Measurements from ENCODE around the gene WDR4.
"Not testable (repeated sequence)": the region's sequence is repeated elsewhere in the genome, so short reads cannot be mapped to it uniquely, and the experiment has no call there.

The WDR4 gene, protein sequence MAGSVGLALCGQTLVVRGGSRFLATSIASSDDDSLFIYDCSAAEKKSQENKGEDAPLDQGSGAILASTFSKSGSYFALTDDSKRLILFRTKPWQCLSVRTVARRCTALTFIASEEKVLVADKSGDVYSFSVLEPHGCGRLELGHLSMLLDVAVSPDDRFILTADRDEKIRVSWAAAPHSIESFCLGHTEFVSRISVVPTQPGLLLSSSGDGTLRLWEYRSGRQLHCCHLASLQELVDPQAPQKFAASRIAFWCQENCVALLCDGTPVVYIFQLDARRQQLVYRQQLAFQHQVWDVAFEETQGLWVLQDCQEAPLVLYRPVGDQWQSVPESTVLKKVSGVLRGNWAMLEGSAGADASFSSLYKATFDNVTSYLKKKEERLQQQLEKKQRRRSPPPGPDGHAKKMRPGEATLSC

DNA sequence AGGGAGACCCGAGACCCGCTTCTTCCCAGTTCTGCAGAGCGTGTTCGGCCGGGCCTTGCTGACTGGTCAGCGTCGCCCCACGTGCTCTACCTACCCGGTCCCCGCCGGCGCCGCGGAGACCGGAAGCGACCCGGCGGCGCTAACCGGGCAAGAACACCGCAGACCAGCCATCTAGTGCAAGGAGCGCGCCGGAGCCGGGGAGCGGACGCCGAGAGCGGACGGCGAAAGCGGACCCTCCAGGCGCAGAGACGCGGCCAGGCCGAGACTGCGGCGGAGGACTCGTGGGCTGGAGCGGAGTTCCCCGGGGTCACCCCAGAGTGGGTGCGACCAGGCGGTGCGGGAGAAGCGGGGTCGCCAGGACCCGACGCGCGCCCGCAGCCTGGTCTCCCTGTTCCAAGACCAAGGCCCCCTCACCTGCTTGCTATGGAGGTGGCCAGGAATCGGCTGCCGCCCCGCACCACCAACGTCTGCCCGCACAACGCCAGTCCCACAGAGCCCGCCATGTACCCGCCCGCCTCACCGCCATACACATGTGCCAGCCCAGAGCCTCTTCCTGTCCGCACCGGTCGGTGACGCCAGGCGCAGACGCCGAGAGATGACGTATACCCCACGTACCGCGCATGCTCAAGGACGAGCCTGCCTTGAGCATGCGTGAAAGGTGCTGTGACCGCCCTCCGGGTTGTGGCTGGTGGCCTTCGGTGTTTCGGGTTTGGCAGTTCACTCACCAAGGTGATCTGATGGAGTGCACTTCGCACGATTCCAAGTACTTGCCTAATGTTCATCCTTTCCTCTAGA lies at the start of gene WDR4:
TSS of gene WDR4 (minus strand) at position 547 of the 795 bp plus-strand sequence. CDS start at position 503, 44 bp downstream.
- peak; percentile 95 for DNase-seq (ENCODE audit: low spot score)

DNA sequence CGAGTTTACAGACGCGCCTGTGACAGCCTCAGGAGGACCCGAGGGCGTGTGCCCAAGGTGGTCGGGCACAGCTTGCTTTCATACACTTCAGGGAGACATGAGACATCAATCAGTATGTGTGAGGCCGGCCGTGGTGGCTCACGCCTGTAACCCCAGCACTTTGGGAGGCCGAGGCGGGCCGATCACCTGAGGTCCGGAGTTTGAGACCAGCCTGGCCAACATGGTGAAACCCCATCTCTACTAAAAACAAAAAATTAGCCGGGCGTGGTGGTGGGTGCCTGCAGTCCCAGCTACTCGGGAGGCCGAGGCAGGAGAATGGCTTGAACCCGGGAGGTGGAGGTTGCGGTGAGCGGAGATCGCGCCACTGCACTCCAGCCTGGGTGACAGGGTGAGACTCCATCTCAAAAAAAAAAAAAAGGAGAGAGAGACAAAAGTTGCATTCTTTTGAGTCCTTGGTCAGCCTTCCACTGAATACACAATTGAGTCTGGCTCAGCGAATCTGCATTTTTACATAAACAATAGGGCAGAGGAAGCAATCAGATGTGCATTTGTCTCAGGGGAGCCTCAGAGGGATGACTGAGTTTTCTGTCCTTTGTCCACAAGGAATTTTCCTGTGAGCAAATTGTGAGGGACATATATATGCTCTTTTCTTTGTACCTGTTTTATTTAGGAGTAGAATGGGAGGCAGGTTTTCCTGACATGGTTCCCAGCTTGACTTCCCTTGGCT lies 48.3 kb upstream of the WDR4 start:
- DNase-seq (ENCODE audit: low spot score), result peak; percentile 87

DNA sequence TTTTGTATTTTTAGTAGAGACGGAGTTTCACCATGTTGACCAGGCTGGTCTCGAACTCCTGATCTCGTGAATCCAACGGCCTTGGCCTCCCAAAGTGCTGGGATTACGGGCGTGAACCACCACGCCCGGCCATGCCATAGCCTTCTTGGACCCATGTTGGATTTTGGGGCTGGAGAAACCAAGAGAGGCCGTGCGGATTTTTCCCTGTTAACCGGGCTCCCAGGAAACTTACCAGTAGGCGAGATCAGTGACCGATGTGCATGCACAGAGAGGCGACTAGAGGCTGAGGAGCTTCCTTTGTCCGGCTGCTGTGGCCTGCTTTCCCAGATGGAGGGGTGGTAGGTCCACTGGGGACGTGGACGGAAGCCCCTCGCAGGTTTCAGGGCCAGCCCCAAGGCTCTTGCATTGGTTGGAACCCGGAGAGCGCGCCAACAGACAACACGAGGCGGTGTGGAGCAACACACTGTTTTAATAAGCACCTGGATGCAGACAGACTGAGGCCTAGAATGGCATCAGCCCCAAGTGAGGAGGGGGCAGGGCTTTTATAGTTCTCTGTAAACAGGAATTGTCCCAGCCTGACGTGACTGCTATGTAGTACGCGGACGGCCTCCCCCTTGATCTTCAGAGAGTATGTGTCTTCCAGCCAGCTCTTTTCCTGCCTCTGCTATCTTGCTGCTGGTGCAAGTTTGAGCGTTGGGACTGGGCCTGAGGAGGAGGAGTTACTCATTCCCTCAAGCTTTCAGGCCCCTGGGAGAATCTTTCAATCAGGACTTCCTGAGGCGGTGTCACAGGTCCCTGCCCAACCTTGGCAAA lies 46.0 kb upstream of the WDR4 start, which contains the start of gene ERVH48-1:
TSS of gene ERVH48-1 (minus strand) at position 517 of the 813 bp plus-strand sequence. CDS start 6,624 bp downstream, outside the sequence.
- no peak for DNase-seq (ENCODE audit: low spot score)

DNA sequence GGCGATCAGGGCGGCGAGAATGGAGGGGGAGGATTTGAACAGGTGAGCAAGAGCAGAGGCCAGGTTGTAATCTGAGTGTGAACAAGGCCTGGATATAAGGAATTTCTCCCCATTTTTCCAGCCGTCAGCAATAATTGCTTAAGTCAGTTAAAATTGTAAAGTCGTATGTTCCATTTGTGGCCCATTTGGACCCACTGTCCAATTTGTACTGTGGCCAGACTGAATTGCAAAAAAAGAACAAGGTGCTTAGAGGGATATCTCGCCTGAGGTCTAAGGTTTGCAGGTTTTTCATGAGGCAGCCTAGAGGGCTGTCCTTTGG lies 45.1 kb upstream of the WDR4 start:
- DNase-seq (ENCODE audit: low spot score), result no peak

DNA sequence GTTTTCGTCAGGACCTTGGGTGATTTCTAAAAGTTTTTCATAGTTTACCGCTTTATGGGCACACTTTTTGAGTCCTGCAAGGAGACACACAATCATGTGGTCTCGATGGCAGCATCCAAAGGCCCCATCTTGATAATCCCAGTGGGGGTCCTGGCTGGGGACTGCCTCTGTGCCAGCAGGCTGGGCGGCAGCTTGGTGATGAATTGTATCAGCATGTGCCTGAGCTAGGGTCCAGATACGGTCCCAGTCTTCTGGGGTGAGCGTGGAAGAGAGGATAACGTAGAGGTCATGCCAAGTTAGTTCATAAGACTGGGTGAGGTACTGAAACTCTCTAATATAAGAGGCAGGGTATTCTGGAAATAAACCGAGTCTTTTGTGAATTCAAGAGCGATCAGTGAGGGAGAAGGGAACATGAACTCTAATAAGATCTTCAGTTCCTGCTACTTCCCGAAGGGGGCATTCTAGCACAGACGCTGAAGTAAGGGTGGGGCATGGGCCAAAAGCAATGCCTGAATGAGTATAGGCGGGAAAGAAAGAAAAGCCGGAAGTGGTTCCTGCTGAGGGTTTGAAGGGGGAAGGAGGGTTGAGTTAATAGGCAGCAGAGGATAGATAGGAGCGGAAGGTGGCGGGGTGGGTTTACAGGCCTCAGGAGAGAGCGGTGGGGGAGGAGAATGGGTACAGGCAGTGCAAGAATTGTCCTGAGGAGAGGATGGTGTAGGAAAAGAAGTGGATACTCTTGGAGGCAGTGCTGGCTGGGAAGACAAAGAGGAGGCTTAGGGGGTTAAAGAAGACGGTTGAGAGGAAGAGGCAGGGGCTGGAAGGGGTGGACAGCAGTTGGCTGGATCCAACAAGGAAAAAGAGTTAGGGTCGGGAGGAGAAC lies 44.5 kb upstream of the WDR4 start:
- DNase-seq (ENCODE audit: low spot score), result peak; percentile 85

DNA sequence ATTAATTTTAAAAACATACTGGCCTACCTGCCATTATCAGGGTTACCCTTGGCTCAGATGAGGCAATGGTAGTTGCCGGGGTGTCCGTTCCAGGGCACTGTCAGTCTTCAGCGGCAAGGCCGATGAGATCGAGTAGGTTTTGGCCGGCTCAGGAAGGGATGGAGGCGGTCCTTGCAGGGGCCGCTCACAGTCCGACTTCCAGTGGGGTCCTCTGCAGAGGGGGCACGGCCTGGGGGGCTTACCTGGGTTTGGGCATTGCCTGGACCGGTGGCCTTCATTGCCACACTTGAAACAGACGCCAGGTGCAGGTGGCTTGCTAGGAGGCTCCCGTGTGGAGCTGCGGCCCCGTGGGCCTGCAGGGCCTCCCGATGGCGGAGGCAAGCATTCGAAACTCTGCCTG lies 43.6 kb upstream of the WDR4 start:
- no peak for DNase-seq (ENCODE audit: low spot score)

DNA sequence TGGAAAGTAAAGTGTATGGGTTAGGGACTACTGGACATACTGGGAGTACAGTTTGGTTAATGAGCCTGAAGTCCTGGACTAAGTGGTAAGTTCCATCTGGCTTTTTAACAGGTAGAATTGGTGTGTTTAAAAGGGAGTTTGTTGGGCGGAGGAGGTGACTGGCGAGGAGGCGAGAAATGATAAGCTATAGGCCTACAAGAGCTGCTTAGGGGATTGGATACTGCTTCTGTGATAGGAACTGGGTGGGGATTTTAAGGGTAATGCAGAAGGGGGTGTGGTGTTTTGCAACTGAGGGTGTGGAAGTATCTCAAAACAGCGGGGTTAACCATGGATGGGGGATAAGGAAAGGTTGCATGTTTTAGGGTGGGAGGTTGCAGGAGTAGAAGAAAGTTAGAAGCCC lies 42.6 kb upstream of the WDR4 start:
- no peak for DNase-seq (ENCODE audit: low spot score)

DNA sequence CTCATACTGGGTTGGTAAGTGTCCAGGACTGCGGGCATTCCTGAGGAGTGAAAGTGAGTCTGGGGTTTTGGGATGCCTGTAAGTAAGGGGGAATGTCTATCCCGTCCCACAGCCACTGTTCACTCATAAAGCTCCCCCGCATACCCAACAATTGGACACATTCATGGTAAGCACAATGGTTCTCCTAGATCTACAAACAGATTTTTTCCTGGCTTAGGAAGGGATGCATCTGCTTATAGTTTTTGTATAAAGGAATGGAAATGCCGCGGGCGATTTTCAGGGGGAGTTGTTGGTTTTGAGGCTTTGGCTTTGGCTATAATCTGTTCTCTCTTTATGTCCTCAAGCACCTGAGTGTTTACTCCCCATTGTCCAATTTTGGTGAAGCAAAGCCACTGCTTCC lies 39.0 kb upstream of the WDR4 start:
- DNase-seq (ENCODE audit: low spot score), result no peak

DNA sequence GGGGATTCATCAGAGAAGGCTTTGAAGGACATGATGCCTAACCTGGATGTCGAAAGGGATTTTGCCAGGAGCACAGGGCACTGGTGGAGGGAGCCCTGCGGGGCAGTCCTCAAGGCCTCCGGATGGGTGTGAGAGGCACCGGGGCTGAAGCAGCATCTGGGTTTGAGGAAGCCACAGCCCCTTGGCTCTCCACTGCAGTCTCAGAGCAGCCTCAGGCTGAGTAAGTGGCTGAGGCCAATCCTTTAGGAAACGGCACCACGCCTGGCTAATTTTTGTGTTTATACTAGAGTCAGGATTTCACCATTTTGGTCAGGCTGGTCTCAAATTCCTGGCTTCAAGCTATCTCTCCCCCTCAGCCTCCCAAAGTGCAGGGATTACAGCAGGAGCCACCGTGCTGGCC lies 34.1 kb upstream of the WDR4 start:
- no peak for DNase-seq (ENCODE audit: low spot score)

DNA sequence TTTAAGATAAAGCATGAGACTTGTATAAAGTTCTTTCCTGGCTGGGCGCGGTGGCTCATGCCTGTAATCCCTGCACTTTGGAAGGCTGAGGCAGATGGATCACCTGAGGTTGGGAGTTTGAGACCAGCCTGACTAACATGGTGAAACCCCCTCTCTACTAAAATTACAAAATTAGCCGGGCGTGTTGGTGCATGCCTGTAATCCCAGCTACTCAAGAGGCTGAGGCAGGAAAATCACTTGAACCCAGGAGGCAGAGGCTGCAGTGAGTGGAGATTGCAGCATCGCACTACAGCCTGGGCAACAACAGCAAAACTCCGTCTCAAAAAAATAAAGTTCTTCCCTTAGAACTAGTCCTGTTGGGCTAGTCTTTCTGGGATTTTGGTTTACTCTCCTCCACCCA lies 32.6 kb upstream of the WDR4 start:
- DNase-seq (ENCODE audit: low spot score), result not testable (repeated sequence)

DNA sequence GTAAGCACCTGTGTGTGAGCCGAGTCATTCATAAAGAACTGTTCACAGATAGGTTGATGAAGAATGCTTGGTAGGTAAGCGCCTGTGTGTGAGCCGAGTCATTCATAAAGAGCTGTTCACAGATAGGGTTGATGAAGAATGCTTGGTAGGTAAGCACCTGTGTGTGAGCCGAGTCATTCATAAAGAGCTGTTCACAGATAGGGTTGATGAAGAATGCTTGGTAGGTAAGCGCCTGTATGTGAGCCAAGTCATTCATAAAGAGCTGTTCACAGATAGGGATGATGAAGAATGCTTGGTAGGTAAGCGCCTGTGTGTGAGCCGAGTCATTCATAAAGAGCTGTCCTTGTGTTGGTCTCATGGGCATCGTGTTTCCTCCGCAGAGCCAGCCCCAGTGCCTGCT lies 29.1 kb upstream of the WDR4 start:
- not testable (repeated sequence) for DNase-seq (ENCODE audit: low spot score)

DNA sequence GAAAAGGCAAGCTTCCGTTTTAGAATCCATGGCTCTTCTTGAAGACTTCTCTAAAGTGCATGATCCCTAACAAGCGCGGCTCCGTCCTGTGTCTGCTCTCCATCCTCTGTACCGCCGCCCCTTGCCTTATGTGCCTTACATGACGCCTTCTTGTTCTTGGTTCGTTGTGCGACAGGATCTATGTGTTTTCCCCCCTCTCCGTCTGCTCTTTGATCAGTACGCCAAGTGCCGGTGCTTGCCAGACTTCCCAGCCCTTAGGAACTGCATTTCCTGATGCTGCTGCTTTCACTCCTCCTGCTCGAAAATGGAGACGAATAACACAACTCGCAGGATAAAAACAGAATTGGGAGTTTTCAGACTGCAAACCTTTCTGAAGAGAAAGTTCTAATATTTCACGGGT lies 26.9 kb upstream of the WDR4 start:
- DNase-seq (ENCODE audit: low spot score), result no peak

DNA sequence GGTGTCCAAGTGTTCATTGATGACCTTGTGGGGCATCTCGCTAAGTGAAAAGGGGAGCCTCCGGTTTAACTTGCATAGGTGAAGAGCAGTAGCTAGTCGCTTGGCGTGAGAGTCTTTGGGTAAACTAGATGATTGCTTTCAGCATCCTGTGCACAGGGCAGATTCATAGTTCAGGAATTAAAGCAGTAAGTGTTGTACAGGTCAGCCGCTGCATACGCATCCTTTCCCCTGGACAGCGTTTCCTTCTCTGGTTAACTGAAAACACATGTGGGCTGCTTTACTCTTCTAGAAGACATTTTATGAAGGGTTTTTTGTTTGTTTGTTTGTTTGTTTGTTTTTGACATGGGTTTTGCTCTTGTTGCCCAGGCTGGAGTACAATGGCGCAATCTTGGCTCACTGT lies 25.9 kb upstream of the WDR4 start:
- no peak for DNase-seq (ENCODE audit: low spot score)

DNA sequence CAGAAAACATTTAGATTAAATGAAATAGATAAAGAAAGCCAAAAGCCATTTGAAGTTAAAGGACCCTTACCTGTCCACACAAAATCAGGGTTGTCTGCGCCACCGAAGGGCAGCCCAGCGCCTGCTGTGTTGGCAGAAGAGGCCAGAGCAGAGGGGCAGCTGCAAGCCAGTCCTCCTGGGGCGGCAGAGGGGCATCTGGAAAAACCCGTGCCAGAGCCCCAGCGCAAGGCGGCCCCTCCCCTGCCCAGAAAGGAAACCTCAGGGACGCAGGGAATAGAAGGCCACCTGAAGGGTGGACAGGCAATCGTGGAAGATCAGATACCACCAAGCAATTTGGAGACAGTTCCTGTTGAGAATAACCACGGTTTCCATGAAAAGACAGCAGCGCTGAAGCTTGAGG lies 24.5 kb upstream of the WDR4 start:
- no peak for DNase-seq (ENCODE audit: low spot score)

DNA sequence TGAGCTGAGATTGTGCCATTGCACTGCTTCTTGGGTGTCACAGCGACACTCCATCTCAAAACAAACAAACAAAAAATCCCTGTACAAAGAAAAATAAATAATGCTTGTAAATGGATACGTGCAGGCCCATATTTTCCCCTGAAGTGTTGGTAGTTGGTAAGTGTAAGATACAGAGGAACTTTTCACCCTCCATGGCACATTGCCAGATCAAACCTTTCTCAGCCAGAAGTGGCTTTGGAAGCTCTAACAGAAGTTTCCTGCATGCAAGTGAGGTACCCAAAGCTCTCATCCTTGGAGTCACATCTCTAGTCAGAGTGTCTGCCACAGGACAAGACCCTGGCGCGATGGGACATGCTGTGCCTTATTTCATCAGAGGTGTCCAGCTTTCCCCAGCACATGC lies 21.1 kb upstream of the WDR4 start:
- DNase-seq (ENCODE audit: low spot score), result no peak

DNA sequence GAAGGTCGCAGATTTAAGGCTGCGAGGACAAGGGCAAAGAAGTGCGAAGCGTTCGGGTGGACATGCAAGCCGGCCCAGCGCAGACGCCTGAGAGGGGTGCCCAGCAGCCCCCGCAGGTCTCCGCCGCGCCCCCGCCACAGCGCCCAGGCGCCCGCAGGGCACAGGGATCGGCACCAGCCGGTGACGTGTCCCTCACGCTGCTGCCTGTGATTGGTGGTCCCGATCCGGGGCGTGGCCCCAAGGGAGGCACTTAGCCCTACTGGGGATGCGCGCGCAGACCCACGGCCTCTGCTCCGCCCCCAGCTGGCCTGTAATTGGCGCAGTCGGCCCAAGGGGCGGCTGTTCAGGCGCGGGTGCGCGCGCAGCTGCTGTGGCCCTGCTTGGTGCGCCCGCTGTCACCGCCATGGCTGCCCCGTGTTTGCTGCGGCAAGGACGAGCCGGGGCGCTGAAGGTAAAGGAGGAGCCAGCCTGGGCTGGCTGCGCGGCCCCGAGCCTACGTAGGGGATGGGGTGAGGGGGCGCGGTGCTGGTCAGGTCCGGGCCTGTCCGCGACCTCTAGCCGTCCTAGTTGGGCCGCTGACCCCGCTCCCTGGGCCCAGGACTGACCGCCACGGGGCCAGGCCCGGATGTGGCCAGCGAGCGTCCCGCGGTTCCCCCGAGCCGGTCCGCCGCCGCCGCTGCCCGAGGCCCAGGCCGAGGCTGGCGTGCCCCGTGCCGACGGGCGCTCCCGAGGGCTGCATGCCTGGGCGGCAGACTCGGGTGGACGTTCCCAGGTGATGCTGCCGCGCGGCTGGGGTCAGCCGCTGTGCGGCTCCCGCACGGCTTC lies 13.8 kb upstream of the WDR4 start, which contains the start of gene NDUFV3:
TSS of gene NDUFV3 (plus strand) at position 379 of the 825 bp plus-strand sequence. CDS start at position 404, 25 bp downstream.
- DNase-seq (ENCODE audit: low spot score), result peak; percentile 99

DNA sequence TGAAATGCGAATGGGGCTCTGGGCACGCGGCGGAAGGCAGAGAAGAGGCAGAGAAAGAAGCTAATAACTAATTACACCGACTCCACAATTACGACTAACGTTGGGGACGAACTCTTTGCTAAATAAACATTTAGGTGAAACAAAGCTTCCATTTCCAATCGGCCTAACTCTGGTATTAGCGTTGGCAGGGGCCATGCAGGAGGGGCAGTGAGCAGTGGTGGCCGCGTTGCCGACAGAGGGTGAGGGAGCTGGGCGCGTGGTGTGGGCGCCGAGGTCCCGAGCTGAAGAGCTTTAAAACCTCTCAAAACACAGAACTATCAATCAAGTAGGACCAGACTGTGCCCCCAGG lies 13.2 kb upstream of the WDR4 start:
- DNase-seq (ENCODE audit: low spot score), result no peak

DNA sequence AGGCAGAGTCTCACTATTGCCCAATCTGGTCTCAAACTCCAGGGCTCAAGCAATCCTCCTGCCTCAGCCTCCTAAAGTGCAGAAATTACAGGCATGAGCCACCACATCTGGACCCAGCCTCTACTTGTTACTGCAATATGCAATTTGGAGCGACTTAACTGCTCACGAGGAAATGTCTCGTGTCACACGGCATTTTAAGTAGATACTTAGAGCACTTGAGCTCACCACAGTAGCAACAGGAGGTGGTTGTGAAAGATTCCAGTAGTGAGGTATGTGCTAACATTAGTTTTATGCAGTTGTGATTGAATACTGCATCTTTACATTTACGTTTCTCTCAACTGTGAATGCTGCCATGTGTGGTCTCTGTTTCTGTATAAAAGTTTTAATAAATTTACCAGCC lies 8.0 kb upstream of the WDR4 start:
- no peak for DNase-seq (ENCODE audit: low spot score)

DNA sequence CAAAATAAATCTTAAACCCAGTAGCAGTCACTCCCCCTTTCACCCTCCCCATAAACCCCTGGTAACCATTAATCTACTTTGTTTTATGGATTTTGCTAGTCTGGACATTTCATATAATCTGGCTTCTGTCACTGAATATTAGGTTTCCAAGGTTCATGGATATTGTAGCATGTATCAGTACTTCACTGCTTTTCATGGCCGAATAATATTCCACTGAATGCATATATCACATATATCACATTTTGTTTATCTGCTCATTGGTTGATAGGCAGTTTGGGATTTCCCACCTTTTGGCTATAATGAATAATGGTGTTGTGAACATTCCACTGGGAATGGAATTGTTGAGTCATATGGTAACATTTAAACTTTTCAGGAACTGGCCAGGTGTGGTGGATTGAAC lies 4.6 kb upstream of the WDR4 start:
- DNase-seq (ENCODE audit: low spot score), result no peak

DNA sequence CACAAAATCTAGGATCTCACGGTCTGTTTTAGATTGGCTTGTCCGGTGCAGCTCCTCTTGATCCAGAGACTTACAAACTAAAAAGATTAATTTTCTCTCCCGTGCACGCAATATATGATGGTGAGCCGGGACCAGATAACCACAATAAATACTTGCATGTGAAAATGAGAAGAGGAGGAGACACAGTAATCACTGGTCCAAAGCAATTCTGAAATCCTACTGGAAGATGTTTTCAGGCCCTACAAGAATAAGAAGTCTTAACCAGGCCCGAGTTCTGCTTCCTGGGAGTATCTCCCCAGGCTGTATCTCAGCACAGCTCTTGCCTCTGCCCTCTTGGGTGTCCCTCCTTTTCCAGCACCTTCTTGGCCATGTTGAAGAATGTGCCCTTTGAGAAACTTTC lies 1.0 kb upstream of the WDR4 start:
- DNase-seq (ENCODE audit: low spot score), result no peak

All from globus pallidus (tissue), 1 donor.